ENCODE data around the gene BID.
A peak's percentile ranks its signal among the peaks of the same experiment; 100 is the strongest.

The BID gene
- 47.6 to 218 (median 81.1) reads per million in 18 experiments for total RNA-seq

- peak; percentile 65 to 79 for DNase-seq
Measured at GRCh38 chr22:17774206-17774925, at the start of gene BID. TSS of gene BID (minus strand) at chr22:17774469. CDS start at chr22:17750116, 24,353 bp downstream.

GRCh38 chr22:17823964-17824363, 49.7 kb upstream of the BID start:
- no peak for DNase-seq

DNA sequence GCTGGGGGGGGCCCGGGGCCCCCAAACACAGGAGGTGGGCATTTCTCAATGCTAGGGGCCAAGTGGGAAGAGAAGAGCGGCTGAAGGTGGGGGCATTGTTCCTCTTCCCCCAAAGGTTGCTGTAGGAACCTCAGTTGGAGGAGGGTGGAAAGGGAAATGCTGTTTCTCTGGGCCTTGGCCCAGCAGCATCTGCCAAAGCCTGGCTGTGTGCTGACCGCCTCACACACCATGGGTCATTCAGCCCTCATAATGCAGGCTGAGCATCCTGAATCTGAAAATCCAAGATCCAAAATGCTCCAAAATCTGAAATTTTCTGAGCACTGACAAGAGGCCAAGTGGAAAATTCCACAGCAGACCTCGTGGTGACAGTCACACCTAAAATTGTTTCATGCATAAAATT, 49.0 kb upstream of the BID start:
- DNase-seq, result no peak

DNA sequence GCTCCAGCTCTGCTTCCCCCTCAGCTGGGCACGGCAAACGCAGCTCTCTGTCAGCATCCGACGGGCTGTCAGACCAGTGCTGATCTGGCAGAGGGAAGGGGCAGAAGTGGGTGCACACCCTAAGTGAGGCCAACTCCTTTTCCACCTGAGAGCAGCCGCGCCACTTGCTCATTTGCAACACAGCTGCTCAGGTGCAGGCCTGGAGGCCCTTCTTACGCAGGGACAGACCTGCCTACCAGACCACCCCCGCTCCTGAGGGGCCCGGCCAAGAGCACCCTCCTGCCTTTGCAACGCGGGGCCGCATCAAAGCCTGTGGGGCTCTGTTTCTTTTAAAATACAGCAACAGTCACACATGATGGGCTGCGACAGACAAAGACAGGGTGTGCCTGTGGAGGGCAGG, 47.8 kb upstream of the BID start:
- no peak for DNase-seq

GRCh38 chr22:17820879-17821439, 46.7 kb upstream of the BID start:
- no peak for DNase-seq

- no peak for DNase-seq
Measured at GRCh38 chr22:17818649-17819048, 44.4 kb upstream of the BID start.

GRCh38 chr22:17818180-17818579, 43.9 kb upstream of the BID start:
- DNase-seq, result no peak

DNA sequence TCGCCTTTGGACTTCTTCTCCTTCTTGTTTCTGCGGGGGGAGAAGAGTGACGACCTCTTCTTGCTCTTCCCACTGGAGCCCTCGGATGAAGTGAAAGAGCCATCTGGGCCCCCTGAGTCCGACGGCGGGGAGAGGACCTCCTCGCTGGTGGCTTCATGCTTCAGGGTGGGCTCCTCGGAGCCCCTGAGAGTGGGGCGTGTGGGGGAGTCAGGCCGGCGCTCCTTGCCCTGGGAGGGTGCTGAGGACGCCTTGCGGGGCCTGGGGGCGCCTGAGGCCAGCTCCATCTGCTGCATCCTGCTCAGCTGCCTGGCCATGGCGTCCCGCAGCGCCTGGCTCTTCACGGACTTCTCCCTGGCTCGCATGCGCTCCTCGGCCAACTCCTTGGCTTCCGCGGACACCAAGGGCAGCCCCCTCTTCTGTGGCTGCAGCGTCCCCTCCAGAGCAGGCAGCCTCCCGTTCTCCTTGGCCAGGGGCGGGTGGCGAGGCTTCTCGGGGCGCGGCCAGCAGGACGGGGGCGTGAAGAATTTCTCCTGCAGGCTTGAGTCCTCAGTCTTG, 43.3 kb upstream of the BID start:
- no peak for DNase-seq

GRCh38 chr22:17817079-17817478, 42.8 kb upstream of the BID start:
- DNase-seq, result no peak

GRCh38 chr22:17816649-17817048, 42.4 kb upstream of the BID start:
- DNase-seq, result no peak

DNA sequence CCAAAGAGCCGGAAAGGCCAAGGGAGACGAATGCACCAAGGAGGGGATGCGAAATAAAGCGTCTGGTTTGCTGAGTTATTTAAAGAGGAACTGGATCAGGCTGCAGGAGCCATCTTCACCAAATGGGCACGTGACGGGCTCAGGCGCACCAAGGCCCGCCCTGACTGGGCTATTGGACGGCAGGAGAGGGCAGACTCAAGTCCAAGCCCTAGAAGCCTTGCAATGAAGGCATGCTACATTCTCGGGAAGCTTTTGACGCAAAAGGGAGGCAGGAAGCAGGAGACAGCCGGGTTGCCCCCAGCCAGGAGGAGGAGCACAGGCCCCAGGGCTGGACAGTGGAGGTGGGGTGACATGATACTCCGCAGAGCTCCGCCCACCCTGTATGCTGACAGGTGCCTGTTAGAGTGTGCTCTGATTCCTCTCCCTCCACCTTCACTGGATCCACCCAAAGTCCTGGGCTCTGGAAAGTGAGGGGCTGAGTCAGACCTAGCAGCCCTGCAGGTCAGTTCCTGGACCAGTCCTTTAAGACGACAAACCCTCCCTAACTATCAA, 41.5 kb upstream of the BID start:
- DNase-seq, result no peak

DNA sequence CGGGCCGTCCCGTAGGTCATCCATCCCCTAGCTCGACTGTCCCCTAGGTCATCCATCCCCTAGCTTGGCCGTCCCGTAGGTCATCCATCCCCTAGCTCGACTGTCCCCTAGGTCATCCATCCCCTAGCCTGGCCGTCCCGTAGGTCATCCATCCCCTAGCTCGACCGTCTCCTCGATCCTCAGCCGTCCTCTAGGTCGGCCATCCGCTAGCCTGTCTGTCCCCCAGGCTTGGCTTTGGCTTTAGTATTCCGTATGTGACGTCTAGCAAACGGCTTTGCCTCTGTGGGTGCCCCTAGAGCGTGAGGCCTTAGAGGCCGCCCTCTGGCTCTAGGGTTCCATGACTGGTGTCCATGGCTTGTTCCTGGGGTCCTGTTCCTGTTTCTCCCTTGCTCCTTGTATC, 40.6 kb upstream of the BID start:
- no peak for DNase-seq

DNA sequence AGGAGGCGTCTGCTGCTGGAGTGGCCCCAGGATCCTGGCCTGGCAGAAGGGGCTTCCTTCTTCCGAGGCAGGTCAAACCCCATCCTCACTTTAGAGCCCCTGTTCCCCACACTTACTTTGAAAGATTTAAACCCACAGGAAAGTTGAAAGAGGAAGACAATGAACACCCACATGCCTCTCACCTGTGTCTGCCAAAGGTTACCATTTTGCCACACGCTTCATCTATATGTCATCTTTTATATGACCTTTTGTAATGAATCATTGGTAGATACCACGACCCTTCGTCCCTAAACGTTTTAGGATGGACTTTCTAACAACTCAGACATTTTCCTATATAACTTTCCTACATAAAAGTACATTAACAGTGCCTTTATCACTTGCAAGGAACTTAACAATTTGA, 39.8 kb upstream of the BID start:
- no peak for DNase-seq

DNA sequence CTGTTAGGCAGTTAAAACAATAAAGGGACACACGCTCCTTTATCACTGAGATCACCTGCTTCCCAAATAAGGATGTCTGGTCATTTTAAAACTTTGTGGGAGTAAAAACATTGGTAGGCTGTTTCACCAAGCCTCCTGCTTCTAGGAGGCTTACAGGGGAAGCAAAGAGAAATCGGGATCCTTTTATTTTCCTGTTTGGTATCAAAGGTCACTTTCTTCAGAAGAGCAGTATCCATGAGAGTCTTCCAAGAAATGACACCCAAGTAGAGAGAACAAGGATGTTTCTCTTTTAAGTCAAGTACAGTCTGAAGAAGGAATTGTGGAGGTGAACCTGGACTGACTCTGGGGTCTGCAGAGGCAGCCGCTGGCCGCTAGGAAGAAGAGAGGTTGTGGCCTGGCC, 36.9 kb upstream of the BID start:
- no peak for DNase-seq

DNA sequence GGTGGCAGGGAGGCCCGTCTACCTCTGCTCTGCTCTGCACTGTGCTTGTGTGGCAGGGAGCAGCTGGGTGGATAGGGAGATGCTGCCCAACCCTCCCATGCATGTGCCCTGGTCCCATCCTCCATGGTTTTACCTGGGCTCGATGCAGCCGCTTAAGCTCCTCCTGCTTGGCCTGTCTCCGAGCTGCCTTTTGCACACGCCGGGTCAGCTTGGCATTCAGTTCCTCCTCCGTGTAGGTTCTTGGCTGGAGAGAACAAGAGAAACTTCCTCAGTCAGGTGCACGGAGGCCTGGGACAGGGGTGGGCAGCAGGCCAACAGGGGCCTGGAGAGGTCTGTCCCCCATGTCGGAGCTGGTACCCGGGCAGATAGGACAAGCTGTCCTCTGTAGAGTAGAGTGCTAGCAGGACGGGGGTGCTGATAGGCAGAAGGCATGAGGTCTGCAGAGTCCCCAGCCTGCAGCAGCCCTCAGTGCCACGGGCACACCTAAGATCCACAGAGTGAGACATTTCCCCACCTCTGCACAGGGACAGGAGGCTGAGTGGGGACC, 36.4 kb upstream of the BID start:
- DNase-seq, result no peak

DNA sequence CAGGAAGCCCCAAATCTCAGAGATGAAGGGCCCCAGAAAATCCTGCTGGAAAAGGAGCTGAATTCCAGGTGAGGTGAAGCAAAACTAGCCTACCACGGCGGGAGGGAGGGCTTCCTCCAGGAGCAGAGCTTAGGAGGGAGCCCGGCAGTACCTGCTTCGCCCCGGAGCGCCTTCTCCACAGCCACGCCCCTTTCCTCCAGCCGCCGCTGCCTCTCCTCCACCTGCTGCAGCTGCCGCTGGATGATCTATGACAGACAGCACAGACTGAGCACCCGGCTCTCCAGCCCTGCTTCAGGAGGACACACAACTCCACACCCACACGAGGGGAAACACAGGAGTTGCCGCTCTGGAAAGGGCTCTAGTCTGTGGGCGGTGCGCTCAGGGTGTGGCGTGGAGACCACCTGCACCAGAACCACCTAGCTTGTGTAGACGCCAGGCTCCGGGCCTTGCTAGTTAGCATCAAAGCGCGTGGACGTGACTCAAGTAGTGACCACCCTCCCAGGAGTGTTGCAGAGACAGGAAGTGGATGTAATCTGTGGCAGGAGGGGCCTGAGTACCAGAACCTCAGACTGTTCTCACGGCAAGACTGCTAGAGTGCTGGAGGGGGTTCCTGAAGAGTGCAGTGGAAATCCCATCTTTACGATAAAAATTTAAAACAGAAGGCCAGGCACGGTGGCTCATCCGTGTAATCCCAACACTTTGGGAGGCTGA, 34.6 kb upstream of the BID start:
- DNase-seq, result no peak

- DNase-seq, result no peak
Measured at GRCh38 chr22:17807578-17808410, 33.5 kb upstream of the BID start.

- no peak for DNase-seq
Measured at GRCh38 chr22:17807086-17807485, 32.8 kb upstream of the BID start.

DNA sequence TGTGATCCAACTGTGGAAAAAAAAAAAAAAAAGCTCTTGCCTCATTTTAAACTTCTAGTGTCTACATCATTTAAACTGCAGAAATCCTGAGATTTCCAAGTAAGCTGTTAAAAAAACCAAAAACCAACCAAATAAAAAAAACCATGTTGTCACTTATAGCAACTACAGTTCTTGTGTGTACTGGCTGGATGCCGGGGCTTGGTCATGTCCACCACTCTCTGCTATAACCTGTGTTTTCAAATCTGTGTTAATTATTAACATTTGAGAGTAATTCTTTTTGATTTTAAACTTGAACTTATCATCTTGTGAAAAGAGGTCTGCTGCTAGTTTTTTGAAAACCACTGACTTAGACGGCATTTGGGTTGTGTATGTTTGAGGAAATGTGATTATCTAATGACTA, 32.2 kb upstream of the BID start:
- no peak for DNase-seq

GRCh38 chr22:17804331-17805080, 30.2 kb upstream of the BID start:
- DNase-seq, result no peak

DNA sequence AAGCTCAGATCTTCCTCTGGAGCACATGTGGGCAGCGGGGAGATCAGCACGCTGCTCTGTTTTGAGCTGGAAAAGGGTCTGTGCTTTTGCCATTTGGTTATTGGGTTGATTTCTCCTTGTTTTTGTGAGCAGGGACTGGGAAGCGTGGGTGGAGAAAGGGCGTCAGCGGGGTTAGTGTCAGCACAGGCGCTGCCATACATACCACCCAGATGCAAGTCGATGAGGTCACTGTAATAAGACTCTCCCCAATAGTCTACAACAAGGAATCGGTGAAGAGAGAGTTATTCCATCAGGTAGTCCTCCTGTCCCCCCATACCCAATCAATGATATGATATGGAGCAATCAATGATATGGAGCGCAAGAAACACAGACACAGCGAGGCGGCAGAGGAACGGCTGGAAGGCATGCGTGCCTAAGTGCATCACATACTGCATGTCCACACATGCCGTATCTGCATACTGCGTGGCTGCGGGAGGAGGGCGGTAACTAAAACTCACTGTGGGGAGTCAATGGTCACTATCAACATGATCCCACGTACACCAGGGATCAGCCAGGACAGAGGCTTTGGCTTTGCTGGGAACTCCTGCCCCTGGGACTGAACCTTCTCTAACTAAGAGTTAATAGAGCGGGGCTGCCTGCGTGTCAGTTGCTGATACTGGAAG, 29.5 kb upstream of the BID start:
- DNase-seq, result no peak

Measured in inflammatory macrophage (primary cell).